Heart left ventricle (tissue), 16 donors: ENCODE data around the gene ABLIM1. TPM values are rescaled to one million over a fixed set of nuclear protein-coding genes. Genes with fewer than 3 reads are reported as not detected.

ENCODE experiments used
- ATAC-seq, 4 donors: fragments of 200-7000 bp; cut with Tn5 transposase; one replicate each; pipeline ENCODE4 v1.9.1; 2020 to 2022; ENCODE audit warnings: moderate library complexity in 4 of 4, mild to moderate bottlenecking in 3 of 4, moderate number of reproducible peaks in 1 of 4
- DNase-seq, 5 donors: peaks; one replicate each; pipeline ENCODE4 v3.0.0-alpha.2; 2020
- H3K27ac ChIP-seq, 12 donors: fragments of 200-600 bp; sonication (generic) in 4 of 12; one replicate each; pipeline versions ENCODE4 v1.5.0 to v1.8.0; 2016 to 2022; ENCODE audit warnings: mild to moderate bottlenecking in 2 of 12
- H3K27me3 ChIP-seq, 9 donors: fragments of 200-600 bp; sonication (generic) in 2 of 9; one replicate each; pipeline versions ENCODE4 v1.5.1 to v1.8.0; 2016 to 2022; ENCODE audit warnings: mild to moderate bottlenecking in 3 of 9
- H3K36me3 ChIP-seq, 9 donors: fragments of 200-600 bp; sonication (generic) in 2 of 9; one replicate each; pipeline versions ENCODE4 v1.5.0 to v1.8.0; 2018 to 2022; ENCODE audit warnings: mild to moderate bottlenecking in 2 of 9
- H3K4me1 ChIP-seq, 12 donors: fragments of 200-600 bp; sonication (generic) in 4 of 12; one replicate each; pipeline versions ENCODE4 v1.5.0 to v1.8.0; 2016 to 2022; ENCODE audit warnings: mild to moderate bottlenecking in 3 of 12
- H3K4me3 ChIP-seq, 12 donors: fragments of 200-600 bp; sonication (generic) in 4 of 12; one replicate each; pipeline versions ENCODE4 v1.5.0 to v1.8.0; 2017 to 2022; ENCODE audit warnings: mild to moderate bottlenecking in 9 of 12, moderate library complexity in 4 of 12
- H3K9me3 ChIP-seq, 12 donors: fragments of 200-600 bp; sonication (generic) in 4 of 12; one replicate each; pipeline versions ENCODE4 v1.5.0 to v1.8.0; 2016 to 2022; ENCODE audit warnings: mild to moderate bottlenecking in 1 of 12
- CTCF ChIP-seq, 12 donors: fragments of 200-600 bp; sonication (generic) in 4 of 12; IDR thresholded peaks; one replicate each; pipeline versions ENCODE4 v1.5.0 to v1.8.0; 2018 to 2022; ENCODE audit warnings: antibody characterized with exemption in 12 of 12, mild to moderate bottlenecking in 5 of 12
- POLR2A ChIP-seq, 2 donors: fragments of 450-650 bp; IDR thresholded peaks; one replicate each; pipeline ENCODE4 v1.6.1; 2017; ENCODE audit warnings: antibody characterized with exemption in 2 of 2, mild to moderate bottlenecking in 2 of 2, moderate library complexity in 2 of 2
- WGBS, 4 donors: extraction: QIAGEN DNeasy Blood & Tissue Kit in 2 of 4; methylation state at CpG; one replicate each; pipeline versions ENCODE4 v1.1.5 to v1.1.7; 2013 to 2018; 5-methylcytosine and 5-hydroxymethylcytosine counted together
- intact Hi-C, 10 donors: fragments of 100-400 bp; cut with DNase I; formaldehyde crosslinking; loops; one replicate each; pipeline versions ENCODE4 v1.11.1 to v1.14.2; 2022
- polyA plus RNA-seq, 2 donors: library from polyadenylated mRNA; stranded (reverse); fragments of 200-250 nt; gene quantifications; one replicate each; pipeline ENCODE4 v1.2.3, GENCODE V29; 2013
- total RNA-seq, 9 donors: library from RNA; depleted of rRNA in 2 of 9; stranded (reverse); fragments of >200 nt in 2 of 9; fragmentation: NEBNext Ultra II Directional in 3 of 9; extraction: Animal tissue kit (Norgen Biotek cat#: 25700) in 3 of 9; gene quantifications; one replicate each; pipeline versions ENCODE4 v1.1.0 to v1.2.4, GENCODE V29; 2016 to 2023
- donor health status: ischemic (EF 13 %, LVEDD 7.1; RV severe dilation, severe dysfunction).
- donor health status: healthy with polysubstance abuse.
- donor health status: DM: no; HTN: yes; CAD: no.
- donor health status: DM: no; HTN: no; CAD: no.
- donor health status: ischemic (EF 25% LVEDD 6.9; RV normal size, moderate dysfunction).
- donor health status: ischemic (EF 25% LVEDD 5.7; RV mildly dilated, moderate dysfunction).
- donor health status: healthy.
- donor health status: DM: yes; HTN: yes; CAD: no.
- donor health status: ischemic (EF 35%, LVEDD 5.7; RV mildly dilated, moderate dysfunction).
- donor health status: nonischemic (EF 11% LVEDD 7.7; RV severe dilation, severe dysfunction).
- donor health status: DM: yes; HTN: yes; CAD: no.
- donor health status: PGD.
- donor health status: ischemic (EF 29% LVEDD 5.4; RV normal size, mild dysfunction).
- donor health status: nonischemic (EF 23%, LVEDD 6.1; RV moderate dilation, normal function).

Gene ABLIM1
- total and polyA plus RNA-seq, 11 donors, result 242 to 713 (median 561) TPM

GRCh38 chr10:114427124-114427852, 230.8 kb downstream of the ABLIM1 start:
- Histone ChIP-seq H3K4me3 (no peak overlapping the region), H3K36me3 (peaks cover 0 to 27% (median 0%) of the 10 kb centered on the region in 9 donors), H3K27ac (peak overlapping the region in 11 of 12 donors; percentile 27 to 77 (median 55)), H3K4me1 (peaks cover 0 to 30% (median 13%) of the 10 kb centered on the region in 12 donors), H3K27me3 (no peaks in the 10 kb centered on the region), H3K9me3 (no peaks in the 10 kb centered on the region)
- no peak for TF ChIP-seq POLR2A (IDR thresholded peaks at IDR 0.05)
- peak in 6 of 12 donors; percentile 16 to 44 (median 24) for TF ChIP-seq CTCF (IDR thresholded peaks at IDR 0.05)
- no peak for DNase-seq
- WGBS, 4 donors, result 46 to 52% (median 50%) methylated on average over 9 of the region's 9 CpGs
- ATAC-seq, result peak; percentile 29 to 59 (median 38)
- intact Hi-C loops, result loop anchor here in 3 of 10 donors (5.0 kb wide), 1 partner anchor 125 kb away; no protein-coding TSS in a partner anchor

GRCh38 chr10:114426476-114426875, 231.6 kb downstream of the ABLIM1 start:
- H3K36me3 ChIP-seq, result peaks cover 0 to 19% (median 0%) of the 10 kb centered on the region in 9 donors
- H3K27me3 ChIP-seq, result no peaks in the 10 kb centered on the region
- ATAC-seq, result peak in 2 of 4 donors; percentile 1 to 8
- 41 to 59% (median 49%) methylated on average over 5 of the region's 5 CpGs for WGBS, 4 donors
- intact Hi-C loops, result loop anchor here in 3 of 10 donors (5.0 kb wide), 1 partner anchor 124 kb away; no protein-coding TSS in a partner anchor
- H3K4me1 ChIP-seq, result peaks cover 0 to 30% (median 13%) of the 10 kb centered on the region in 12 donors
- peak overlapping the region in 10 of 12 donors; percentile 24 to 77 (median 50) for H3K27ac ChIP-seq
- H3K4me3 ChIP-seq, result no peak overlapping the region
- H3K9me3 ChIP-seq, result no peaks in the 10 kb centered on the region
- TF ChIP-seq CTCF (IDR thresholded peaks at IDR 0.05), result no peak
- TF ChIP-seq POLR2A (IDR thresholded peaks at IDR 0.05), result no peak
- DNase-seq, result no peak

GRCh38 chr10:114420811-114421485, 237.1 kb downstream of the ABLIM1 start:
- Histone ChIP-seq H3K4me3 (no peak overlapping the region), H3K27ac (no peak overlapping the region), H3K27me3 (no peaks in the 10 kb centered on the region), H3K9me3 (no peaks in the 10 kb centered on the region), H3K4me1 (peaks cover 0 to 5% (median 0%) of the 10 kb centered on the region in 12 donors), H3K36me3 (no peaks in the 10 kb centered on the region)
- WGBS, 4 donors, result 89 to 96% (median 91%) methylated on average over 4 of the region's 4 CpGs
- TF ChIP-seq CTCF (IDR thresholded peaks at IDR 0.05), result no peak
- no peak for TF ChIP-seq POLR2A (IDR thresholded peaks at IDR 0.05)
- ATAC-seq (no peak), DNase-seq (no peak)
- intact Hi-C loops, result loop anchor here in 1 of 10 donors (5.0 kb wide), 1 partner anchor 119 kb away; no protein-coding TSS in a partner anchor

GRCh38 chr10:114418109-114418508, 240.0 kb downstream of the ABLIM1 start:
- intact Hi-C loops, result no loop called here
- DNase-seq (no peak), ATAC-seq (no peak)
- Histone ChIP-seq H3K4me3 (no peak overlapping the region), H3K27ac (no peak overlapping the region), H3K36me3 (no peaks in the 10 kb centered on the region), H3K27me3 (no peaks in the 10 kb centered on the region), H3K4me1 (peaks cover 0 to 7% (median 6%) of the 10 kb centered on the region in 12 donors), H3K9me3 (no peaks in the 10 kb centered on the region)
- no peak for TF ChIP-seq POLR2A (IDR thresholded peaks at IDR 0.05)
- no peak for TF ChIP-seq CTCF (IDR thresholded peaks at IDR 0.05)
- WGBS, 4 donors, result 46 to 80% (median 68%) methylated on average over 1 of the region's 1 CpG
